ENCODE measurements around the gene TMEM184B. TPM values are rescaled to one million over a fixed set of nuclear protein-coding genes. Genes with fewer than 3 reads are reported as not detected.

TMEM184B gene
- polyA plus RNA-seq, 3 donors: 14.0 to 50.2 (median 37.3) TPM

DNA sequence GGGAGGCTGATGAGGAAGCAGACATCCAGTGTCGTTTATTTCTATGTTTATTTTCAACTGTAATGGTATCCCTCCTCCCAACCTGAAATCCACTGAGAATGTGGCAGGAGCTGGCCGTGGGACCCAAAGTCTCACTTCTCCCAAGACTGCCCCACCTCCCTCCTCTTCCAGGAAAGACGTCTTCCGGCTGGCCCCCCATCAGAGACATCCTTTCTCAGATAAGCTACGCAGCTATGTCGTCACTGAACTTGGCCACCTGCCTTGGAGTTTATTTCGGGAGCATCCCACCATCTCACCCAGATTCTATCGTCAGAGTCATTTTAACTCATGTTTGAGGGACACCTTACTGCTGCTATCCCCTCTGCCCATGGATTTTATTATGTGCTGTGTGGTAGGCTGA is 13.9 kb downstream of the TMEM184B start:
- no peak overlapping the region for H3K27ac ChIP-seq (ENCODE audit: low read depth, low read length)
- 26 to 77% (median 34%) methylated on average over 8 of the region's 8 CpGs for WGBS, 3 donors

DNA sequence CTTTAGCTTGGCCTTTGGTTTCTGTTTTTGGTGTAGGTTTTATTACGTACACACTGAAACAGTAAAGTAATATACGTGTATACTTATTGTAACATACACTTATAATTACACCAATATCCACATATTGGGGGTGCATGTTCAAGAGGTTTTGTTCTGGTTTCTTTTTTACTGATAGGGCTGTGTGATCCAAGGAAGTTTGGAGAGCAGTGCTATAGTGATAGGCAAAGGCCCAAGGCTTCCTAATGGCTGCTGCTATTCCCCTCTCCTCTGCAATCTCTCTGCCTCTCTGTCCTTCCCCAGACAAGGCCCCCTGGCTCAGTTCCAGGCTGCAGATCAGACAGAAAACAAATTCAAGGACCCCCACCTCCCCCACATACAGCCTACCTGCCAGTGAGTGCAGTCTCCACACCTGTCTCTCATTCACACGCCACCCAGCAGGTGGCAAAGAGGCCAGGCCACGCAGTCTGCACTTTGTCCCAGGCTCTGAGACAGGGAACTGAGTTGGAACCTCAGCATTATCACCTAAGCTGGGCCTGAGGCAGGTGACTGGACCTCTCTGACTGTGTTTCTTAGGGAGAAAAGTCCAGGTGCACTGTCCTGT is 15.1 kb downstream of the TMEM184B start:
- 35 to 71% (median 70%) methylated on average over 4 of the region's 4 CpGs for WGBS, 3 donors

DNA sequence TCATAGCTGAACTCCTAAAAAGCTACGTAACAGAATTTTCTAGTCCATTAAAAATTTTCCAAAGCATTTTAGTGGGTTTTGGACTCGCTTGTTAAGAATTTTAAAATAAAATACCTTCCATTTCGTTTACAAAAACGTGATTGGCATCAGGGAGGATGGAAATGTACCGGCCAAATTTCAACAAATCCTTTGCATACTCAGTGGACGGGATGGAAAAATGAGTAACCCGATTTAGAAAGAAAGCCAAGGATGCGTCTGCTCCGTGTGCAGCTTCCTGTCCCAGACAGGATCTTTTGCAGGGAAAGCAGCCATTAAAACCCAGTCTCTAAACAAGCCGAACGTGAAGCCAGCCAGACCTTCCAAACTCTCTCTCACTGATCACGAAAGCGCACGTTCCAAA is 15.6 kb downstream of the TMEM184B start:
- WGBS, 3 donors: 34 to 38% (median 37%) methylated on average over 14 of the region's 14 CpGs
- H3K27ac ChIP-seq (ENCODE audit: low read depth, low read length): no peak overlapping the region

More for the DNA sequence above, 15.1 kb downstream of the TMEM184B start:
- H3K27ac ChIP-seq (ENCODE audit: low read depth, low read length): no peak overlapping the region

DNA sequence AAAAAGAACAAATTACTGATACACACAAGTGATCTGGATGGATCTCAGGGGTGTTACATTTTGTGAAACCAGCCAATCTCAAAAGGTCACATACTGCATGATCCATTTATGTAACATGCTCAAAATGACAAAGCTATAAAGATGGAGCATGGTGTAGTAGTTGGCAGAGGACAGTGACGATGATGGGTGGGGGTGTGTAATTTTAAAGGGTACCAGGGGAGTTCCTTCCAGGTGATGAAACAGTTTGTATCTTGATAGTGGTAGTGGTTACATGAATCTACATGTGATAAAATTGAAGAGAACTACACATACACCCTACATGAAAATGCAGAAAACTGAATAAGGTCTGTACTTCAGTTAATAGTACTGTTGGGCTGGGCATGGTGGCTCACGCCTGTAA is 17.1 kb downstream of the TMEM184B start:
- H3K27ac ChIP-seq (ENCODE audit: low read depth, low read length): no peak overlapping the region

DNA sequence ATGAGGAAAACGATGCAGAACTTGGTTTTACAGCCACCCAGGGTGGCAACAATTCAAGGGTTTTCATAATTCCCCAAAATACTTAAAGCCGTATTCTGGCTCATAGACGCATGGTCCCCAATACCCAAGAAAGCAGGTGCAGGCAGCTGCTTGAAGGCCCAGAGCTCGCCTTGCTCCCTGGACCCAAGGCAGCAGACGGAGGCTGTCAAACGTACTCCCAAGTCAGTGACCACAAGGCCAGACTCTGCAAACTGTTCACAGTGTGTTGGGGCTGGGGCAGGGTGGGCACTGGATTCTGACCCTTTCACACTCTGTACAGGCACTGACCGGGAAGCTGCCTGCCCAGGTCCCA is 21.5 kb downstream of the TMEM184B start:
- H3K27ac ChIP-seq (ENCODE audit: low read depth, low read length): no peak overlapping the region
- 79 to 89% (median 87%) methylated on average over 7 of the region's 7 CpGs for WGBS, 3 donors

More for the DNA sequence above, 17.1 kb downstream of the TMEM184B start:
- 91 to 97% (median 91%) methylated on average over 2 of the region's 2 CpGs for WGBS, 3 donors

DNA sequence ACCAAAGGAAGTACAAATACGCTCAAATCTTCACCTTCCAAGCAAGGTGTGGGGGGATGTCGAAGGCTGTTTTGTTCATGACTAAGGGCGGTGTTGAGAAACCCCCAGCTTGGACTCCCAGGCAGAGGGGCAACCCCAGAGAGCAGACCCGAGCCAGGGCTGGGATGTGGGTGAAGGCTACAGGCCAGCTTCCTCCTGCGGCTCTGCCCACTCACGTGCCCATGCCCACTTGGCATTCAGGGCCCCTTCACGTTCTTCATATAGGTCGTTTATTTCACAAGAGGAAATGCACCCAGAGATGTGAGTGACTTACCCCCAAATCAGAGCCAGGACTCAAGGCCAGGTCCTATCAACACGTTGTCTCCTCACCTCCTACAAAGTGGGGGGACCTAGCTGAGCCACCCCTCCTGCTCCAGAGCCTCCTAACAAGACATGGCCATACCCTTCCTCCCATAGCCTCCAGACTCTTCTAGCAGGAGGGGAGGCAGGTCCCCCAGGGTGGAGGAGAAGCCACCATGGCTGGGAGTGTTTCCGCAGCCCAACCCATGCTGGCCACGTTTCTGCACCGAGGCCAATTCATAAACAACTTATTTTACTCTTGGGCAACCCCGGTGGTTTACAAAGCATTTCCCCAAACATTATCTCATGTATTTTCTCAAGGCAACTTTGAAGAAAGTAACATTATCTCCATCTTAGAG is 22.0 kb downstream of the TMEM184B start:
- WGBS, 3 donors: 62 to 78% (median 63%) methylated on average over 13 of the region's 13 CpGs
- H3K27ac ChIP-seq (ENCODE audit: low read depth, low read length): no peak overlapping the region

DNA sequence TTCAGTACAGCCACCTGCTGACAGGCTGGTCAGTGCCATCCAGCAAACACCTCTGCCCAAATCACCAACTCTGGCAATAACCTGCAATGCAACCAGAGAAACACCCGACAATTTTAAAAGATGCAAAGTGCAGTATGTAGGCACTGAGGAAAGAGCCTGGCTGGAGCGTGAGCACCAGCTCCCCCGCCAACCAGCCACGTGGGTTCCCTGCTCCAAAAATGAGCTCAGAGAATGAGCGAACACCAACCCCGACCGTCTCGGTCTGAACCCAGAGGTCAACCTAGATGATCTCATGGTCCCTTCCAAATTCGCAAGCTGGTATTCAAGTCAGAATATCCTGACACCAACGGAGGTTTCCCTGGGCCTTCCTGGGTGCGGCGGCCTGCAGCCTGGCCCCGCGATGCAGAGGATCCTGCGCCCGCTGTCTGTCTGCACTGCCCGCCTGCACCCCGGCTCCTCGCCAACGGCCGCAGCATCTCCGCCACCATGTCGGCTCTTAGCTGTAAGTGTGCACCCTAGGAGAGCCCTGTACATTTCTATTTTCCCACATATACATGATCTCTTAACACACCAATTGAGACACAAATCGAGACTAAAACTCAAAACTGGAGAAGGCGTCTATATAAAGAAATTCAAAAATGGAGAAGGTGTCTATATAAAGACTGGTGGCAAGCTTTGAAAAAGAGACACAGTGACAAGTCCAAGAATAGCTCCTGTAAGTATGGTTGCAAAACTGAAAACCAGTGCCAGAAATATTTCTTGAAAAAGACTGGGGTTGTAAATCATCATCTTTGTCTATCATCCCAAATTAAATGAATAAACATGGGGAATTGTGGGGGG is 22.8 kb downstream of the TMEM184B start:
- no peak overlapping the region for H3K27ac ChIP-seq (ENCODE audit: low read depth, low read length)
- WGBS, 3 donors: 94% methylated on average over 25 of the region's 25 CpGs

DNA sequence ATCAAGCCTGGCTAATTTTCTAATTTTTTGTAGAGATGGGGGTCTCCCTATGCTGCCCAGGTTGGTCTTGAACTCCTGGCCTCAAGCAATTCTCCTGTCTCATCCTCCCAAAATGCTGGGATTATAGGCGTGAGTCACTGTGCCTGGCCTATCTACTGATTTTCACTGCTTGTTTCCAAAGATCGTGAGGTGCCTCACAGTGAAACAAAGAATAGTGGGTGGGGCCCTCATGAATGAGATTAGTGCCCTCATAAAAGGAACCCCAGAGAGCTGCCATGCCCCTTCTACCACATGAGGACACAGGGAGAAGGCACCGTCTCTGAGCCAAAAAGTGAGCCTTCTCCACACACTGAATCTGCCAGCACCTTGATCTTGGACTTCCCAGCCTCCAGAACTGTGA is 23.5 kb downstream of the TMEM184B start:
- no peak overlapping the region for H3K27ac ChIP-seq (ENCODE audit: low read depth, low read length)
- WGBS, 3 donors: 96 to 99% (median 97%) methylated on average over 3 of the region's 3 CpGs

DNA sequence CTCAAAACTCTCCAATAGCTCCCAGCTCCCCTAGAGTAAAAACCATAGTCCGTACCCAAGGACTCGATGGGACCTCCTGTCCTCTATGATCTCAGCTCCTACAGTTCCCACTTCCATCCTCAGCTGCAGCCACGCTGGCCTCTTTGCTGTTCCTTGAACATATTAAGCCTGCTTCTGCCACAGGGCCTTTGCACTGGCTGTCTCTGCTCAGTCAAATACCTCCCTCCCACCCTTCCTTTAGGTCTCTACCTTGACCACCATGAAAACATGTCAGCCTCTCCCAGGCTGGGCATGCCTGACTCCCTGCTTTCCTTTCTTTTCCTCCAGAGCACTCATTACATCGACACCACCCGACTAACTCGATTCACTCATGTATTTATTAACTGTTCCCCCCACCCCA is 24.5 kb downstream of the TMEM184B start:
- H3K27ac ChIP-seq (ENCODE audit: low read depth, low read length): no peak overlapping the region
- WGBS, 3 donors: 98 to 99% (median 98%) methylated on average over 6 of the region's 6 CpGs

DNA sequence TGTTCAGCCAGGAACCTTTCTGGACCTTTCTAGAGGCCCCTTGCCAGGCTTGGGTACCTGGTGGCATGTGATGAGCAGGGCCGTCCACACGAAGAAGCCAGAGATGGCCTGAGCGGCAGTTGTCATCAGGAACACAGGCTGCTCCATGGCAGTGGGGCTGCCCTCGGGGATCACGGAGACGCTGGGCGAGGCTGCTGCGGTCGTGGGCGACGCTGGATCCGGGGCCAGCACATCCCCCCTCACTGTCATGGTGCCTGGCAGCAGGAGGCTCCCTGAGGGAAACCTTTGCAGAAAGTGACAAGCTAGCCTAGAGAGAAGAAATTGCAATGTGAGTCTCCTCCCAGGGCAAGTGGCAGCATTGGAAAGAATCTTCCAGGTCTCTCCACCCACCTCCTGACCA is 25.1 kb downstream of the TMEM184B start:
- no peak overlapping the region for H3K27ac ChIP-seq (ENCODE audit: low read depth, low read length)
- 89 to 92% (median 91%) methylated on average over 12 of the region's 12 CpGs for WGBS, 3 donors

DNA sequence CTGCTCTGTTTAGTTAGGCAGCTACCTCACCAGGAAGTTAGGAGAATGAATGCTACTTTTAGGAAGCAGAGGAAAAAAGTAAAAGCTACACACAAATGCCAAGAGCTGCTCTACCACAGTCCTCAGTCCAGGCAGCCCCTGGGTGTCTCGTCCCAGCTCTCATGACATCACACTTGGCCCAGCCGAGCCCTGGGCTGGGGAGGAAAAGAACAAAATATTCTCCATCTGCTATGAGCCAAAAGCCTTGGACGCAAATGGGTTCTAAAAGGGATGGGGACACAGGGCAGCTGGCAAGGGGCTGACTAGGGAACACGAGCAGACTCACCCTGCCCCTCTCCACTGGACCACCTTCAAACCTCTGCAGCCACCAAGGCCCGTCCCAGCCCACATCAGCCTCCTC is 26.1 kb downstream of the TMEM184B start:
- 55 to 76% (median 71%) methylated on average over 5 of the region's 5 CpGs for WGBS, 3 donors
- H3K27ac ChIP-seq (ENCODE audit: low read depth, low read length): no peak overlapping the region

DNA sequence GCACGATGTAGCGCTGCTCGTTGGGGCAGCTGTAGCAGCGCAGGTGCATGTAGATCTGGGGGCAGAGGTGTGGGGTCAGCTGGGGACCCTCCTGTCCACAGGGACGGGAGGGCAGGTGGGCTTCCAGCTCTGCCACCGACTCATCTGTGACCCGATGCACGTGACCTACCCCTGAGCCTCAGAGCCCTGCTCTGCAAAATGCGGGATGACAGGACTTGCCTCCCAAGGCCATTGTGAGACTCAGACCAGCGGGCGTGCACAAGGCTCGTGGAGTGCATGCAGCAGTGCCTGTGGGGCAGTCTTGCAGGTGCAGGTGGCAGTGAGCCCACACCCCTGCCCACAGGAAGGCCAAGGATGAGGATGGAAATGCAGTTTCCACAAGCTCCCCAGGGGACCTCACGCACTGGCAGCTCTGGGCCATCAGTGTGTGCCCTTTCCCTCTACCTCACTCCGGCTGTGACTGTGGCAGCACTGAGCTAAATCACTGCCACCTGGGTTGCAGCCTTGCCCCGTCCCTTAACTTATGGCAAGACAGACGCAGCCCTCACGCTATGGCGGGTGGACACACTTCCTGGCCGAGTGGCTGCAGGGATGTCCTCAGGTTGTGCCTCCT is 26.7 kb downstream of the TMEM184B start:
- 79 to 89% (median 82%) methylated on average over 18 to 19 of the region's 19 CpGs for WGBS, 3 donors
- H3K27ac ChIP-seq (ENCODE audit: low read depth, low read length): no peak overlapping the region

DNA sequence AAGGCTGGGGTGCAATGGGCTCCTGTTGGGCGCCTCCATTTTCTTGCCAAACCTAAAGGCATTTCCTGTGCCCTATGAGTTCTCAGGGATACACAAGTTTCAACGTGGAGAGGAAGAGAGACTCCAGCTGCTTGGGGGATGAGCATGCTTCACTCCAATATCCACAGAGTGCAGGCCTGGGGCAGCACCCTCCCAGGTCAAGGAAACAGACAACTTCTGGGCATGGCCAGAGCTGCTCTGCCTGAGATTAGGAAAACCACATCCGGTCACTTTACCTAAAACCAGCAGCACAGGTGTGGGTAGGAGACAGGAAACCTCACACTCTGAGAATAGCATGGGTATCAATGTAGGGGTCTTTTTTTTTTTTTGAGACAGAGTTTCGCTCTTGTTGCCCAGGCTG is 28.7 kb downstream of the TMEM184B start:
- 71 to 77% (median 73%) methylated on average over 4 of the region's 4 CpGs for WGBS, 3 donors
- H3K27ac ChIP-seq (ENCODE audit: low read depth, low read length): no peak overlapping the region

DNA sequence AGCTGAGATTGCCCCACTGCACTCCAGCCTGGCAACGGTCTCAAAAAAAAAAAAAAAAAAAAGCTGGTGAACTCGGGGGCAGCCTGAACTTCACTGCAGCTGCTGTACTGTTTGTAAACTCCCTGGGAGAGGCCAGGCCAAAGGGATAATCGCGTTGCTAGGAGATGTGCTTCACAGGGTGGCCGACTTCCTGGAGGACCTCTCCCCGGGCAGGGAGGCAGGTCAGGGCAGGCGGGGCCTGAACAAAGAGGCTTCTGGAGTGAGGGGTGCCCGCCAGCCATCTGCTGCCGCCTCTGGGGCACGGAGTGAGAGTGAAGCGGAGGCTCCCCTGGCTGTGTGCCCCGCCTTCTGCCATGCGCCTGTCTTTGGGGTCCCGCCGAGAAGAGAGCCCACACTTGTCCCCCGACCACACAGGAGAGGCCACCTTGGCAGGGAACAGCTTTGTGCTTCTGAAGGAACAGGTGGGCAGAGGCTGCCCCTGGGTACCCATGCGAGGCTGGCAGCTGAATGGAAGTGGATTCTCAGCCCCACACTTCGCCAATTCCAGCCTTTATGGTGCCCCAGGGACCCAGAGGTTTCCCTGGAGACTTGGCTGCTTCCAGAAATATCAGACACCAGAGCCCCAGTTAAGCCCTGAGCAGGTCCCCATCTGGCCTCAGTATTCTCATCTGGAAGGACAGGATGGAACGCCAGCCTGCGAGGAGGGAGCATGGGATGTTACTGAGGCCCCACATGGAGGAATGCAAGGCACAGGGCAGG is 29.6 kb downstream of the TMEM184B start:
- WGBS, 3 donors: 59 to 70% (median 68%) methylated on average over 20 of the region's 20 CpGs
- H3K27ac ChIP-seq (ENCODE audit: low read depth, low read length): no peak overlapping the region

DNA sequence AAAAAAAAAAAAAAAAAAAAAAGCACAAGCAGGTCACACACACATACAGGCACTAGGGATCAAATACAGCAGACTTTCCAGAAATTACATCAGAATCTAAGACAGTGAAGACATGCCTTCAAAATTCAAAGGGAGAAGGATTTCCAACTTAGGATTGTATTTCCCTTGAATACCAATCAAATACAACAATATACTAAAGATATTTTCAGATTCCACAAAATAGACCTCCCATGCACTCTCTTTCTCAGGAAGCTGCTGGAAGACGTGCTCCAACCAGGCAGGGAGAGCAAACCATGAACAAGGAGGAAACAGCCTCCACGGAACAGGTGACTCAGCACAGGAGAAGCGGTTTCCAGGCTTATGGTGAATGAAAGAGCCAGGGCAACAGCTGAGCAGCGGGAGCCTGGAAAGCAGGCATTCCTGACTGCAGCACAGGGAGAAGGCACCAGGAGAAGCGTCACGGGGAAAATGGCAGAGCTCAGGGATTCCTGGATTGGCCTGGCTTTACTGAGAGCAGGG is 32.0 kb downstream of the TMEM184B start:
- 52 to 55% (median 52%) methylated on average over 6 of the region's 6 CpGs for WGBS, 3 donors
- H3K27ac ChIP-seq (ENCODE audit: low read depth, low read length): no peak overlapping the region

DNA sequence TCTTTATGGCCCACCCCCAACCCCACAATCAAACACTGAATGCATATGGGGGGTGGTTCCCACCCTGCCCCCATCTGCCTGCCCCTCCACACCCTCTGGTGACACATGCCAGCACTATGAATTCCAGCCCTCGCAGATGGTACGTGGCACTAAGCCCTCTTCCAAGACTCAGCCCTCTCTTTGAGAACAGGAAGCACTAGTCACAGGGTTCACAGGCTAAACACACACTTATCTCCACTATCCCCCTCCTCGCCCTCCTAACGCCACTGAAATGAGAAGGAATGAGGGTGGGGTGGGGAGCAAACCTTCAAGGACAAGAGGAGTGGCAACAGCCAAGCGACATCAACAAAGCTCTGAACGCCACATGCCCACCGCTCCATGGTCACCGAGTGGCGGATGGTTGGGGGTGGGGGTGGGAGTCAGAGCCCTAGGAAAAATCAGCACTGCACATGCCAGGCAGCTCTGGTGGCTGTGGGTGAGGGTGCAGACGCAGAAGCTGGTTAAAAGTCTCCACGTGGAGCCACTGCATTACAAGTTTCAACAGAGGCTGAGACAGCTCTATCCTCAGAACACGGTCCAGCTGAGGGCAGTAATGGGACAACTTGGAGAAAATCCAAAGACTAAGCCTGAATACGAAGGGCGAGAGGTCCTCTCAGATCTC is 33.6 kb downstream of the TMEM184B start:
- WGBS, 3 donors: 21 to 61% (median 42%) methylated on average over 14 of the region's 14 CpGs
- H3K27ac ChIP-seq (ENCODE audit: low read depth, low read length): no peak overlapping the region

DNA sequence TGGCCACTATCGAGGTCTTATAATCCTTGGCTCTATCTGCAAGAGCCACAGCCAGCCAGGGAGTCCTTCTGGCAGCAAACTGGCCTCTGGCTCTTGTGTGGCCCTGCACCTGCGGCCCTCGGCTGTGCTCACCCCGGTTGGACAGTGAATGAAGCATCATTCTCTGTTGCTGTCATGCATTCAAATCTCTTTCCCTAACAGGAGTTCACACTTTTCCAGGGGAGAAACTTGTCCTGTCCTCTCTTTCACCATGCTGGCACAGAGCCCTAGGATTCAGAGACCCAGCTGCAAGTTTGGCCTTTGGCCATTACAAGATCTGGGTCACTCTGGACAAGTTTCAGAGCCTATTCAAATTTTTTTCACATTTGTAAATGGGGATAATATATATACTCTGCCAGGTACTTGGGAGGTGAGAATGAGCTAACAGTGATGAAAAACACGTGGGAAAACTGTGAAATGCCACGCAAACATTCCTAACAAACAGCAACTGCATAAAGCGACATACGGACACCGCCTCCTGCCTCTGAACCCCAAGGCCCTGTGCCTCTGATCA is 34.2 kb downstream of the TMEM184B start:
- whole genome bisulfite sequencing, 3 donors: 43 to 75% (median 55%) methylated on average over 9 of the region's 9 CpGs
- H3K27ac ChIP-seq (ENCODE audit: low read depth, low read length): no peak overlapping the region

Data from adipose tissue (tissue), 3 donors.